Measurements from ENCODE around the gene ARID1B.

GRCh38 chr6:156953479-156954146 is 176.4 kb downstream of the ARID1B start:
- TF ChIP-seq CTCF (conservative IDR thresholded peaks at IDR 0.05) = peak; percentile 14; the same call in 1 of the 2 replicates
- TF ChIP-seq ZFX (IDR thresholded peaks at IDR 0.05) = no peak
